Thyroid gland (tissue), 4 donors: ENCODE results near the gene HOXB1.

Source experiments
- CTCF ChIP-seq, 6 experiments: fragments of 200-600 bp in 3 of 6; fragments of 450-650 bp in 3 of 6; sonication (generic) in 3 of 6; IDR thresholded peaks; one replicate each; pipeline ENCODE4 v1.5.1; 2016 to 2019; ENCODE audit warnings: antibody characterized with exemption in 6 of 6, mild to moderate bottlenecking in 2 of 6, inconsistent platforms in 1 of 6, moderate library complexity in 1 of 6
- POLR2A ChIP-seq, 2 donors: fragments of 450-650 bp; IDR thresholded peaks; one replicate each; pipeline ENCODE4 v1.6.1; 2017; ENCODE audit warnings: antibody characterized with exemption in 2 of 2, mild to moderate bottlenecking in 2 of 2, moderate library complexity in 1 of 2

GRCh38 chr17:48553190-48553547, 22.4 kb upstream of the HOXB1 start:
- no peak for TF ChIP-seq CTCF (IDR thresholded peaks at IDR 0.05)
- TF ChIP-seq POLR2A (IDR thresholded peaks at IDR 0.05), result no peak
